Neural cell (in vitro differentiated cells): ENCODE measurements around the gene AHRR.

ENCODE experiments used
- CTCF ChIP-seq: fragments of 450-650 bp; IDR thresholded peaks from 2 replicates; pipeline ENCODE4 v1.5.1; 2014; ENCODE audit warnings: antibody characterized with exemption, mild to moderate bottlenecking, moderate library complexity; ENCODE audit not compliant: poor library complexity, severe bottlenecking
- POLR2AphosphoS5 ChIP-seq: IDR thresholded peaks from 2 replicates; pipeline ENCODE4 v1.6.1; 2012

DNA sequence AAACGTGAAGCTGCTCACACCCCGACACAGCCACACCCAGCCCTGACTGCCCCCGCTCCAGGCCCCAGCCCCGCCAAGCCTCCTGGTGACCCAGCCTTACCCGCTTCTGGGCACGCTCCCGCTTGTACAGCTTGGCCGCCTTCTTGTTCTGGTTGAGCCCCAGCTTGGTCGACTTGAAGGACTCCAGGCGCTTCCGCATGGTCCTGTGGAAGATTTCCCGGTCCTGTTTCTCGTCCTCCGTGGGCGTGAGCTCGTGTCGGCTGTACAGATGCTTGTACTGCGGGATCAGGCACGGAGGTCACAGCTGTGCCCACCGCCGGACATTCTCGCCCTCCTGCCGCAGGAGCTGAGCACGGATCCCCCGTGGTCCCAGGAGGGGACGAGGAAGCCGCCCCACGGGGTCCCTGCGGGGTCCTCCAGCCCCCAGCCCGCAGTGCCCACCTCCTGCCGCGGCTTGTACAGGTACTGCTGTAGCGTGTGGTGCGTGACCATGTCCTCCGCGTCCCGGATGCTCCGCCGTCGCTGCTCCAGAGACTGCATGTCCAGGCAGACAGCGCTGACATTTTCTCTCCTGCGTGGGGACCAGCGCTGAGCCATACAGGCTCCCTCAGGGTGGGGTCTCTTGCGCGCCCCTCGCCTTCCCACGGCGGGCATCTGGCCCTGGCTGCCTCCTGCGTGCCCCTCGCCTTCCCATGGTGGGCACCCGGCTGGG lies 154.7 kb downstream of the AHRR start:
- TF ChIP-seq CTCF (no peak), POLR2AphosphoS5 (no peak)
